Stimulated activated CD4-positive, alpha-beta T cell treated with anti-CD3 and anti-CD28 coated beads, Interleukin-1b, Interleukin-23, amount 100 ng/mL, for 24 hours (primary cell): ENCODE results near the gene DCHS1.

Experiments used
- DNase-seq, 4 experiments: peaks; one replicate each; pipeline ENCODE4 v3.0.0-alpha.2; 2020; ENCODE audit warnings: low read depth in 4 of 4, low spot score in 1 of 4

The DCHS1 gene

DNA sequence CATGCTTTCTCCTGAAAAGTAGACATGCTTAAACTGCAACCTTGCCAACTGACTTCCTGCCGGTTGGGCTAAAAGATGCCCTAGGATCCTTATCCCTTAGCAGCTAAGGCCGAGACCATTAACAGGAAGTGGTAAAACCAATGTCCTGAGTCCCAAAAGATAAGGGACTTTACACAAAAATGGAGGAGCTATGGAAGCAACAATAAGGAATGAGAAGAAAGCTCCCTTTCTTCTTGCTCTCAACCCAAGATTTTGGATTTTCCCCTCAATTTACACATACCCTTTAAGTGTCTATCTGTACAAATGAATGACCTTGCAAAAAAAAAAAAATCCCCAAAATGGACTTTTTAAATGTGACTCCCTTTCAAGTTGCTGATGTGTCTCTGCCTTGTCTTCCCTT, 16.4 kb upstream of the DCHS1 start:
- no peak for DNase-seq

DNA sequence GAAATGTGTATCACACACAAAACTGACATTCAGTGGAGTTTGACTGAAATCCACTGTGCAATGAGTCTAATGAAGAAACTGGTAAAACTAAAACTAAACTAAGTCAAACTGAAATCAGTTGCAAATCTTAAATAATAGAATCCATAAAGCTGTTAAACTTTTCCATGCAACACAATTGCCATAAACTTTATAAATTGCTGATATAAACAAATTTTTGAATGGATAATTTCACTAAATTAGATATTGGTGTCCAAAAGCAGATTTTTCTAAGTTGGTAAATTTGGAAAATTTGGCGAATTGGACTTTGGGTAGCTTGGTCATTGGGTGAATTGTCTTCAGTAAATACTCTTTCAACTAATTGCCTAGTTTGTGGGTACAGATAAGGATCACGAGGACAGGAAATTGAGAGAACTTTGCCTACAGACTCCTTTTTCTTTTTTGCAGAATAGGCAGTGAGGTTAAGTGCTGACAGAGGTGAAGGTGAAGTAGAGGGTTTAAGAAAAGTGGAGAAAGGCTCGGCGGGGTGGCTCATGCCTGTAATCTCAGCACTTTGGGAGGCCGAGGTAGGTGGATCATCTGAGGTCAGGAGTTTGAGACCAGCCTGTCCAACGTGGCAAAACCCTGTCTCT, 14.7 kb upstream of the DCHS1 start:
- DNase-seq: no peak

- DNase-seq: no peak
These were observed 12.2 kb upstream of the DCHS1 start for GRCh38 chr11:6667733-6668374.

GRCh38 chr11:6666302-6667183, 10.9 kb upstream of the DCHS1 start:
- no peak for DNase-seq

- no peak for DNase-seq
These were observed 8.9 kb upstream of the DCHS1 start for GRCh38 chr11:6664551-6664950.

DNA sequence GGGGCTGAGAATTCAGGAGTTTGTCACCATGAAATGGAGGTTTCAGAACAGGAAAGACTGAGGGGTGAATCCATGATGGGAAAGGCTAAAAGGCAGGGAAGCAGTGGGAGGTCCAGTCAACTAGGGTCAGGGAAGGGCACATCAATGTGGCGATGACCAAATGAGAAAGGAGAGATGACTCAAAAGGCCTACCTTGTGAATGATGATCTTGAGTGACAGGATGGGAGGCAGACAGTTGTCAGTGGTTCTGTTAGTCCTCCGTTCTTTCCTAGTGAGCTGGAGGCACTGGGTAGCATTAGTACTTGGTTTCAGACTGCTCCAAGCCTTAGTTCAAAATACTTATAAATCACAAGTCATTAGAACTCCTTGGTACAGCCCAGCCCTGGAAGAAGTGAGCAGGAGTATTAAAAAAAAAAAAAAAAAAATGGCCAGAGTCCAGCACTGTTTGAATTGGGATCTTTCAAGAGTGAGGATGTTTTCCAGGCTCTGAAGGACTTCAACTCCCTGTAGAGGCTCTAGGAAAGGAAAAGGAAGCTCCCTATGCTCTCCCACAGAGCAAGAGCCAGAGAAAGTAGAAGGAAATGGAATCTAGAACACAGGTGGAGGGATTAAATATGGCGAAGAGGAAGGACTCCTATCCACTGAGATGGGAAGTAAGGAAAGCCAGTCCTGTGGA, 8.3 kb upstream of the DCHS1 start:
- DNase-seq: no peak

DNA sequence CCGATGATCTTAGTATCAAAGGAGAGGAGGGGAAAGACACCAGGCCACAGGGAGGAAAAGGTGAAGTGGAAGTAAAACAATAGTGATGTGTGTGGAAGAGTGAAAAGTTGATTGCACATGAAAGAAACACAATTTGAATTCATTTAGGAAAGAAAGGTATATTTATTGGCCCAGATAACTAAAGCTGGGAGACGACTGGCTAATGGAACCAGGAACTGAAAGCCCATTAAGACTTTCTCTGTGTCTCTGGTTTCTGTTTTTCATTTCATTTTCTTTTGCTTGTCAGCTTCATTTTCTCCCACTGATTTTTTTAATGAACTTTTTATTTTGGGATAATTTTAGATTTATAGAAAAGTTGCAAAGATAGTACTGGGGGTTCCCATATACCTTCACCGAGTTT, 5.1 kb upstream of the DCHS1 start:
- DNase-seq: no peak

- no peak for DNase-seq
These were observed 3.0 kb upstream of the DCHS1 start for GRCh38 chr11:6658647-6659046.

- no peak for DNase-seq
These were observed 1.7 kb upstream of the DCHS1 start for GRCh38 chr11:6657346-6657745.

DNA sequence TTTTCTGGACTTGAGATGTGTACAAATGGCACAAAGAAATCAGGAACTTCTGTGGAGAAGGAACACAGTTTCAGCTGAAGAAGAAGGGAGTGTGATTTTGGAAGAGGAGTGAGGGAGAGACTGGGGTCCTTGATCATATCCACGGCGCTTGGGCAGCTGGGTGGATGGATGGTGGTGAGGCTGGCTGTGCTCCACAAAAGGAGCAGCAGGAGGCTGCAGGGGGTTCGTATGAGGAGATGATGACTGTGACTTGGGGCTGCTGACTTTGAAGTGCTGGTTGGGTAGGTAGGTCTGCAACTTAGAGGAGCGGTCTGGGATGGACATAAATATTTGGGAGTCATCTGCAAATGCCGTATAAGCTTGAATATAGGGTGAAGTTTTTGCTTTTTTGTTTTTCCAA, 1.3 kb upstream of the DCHS1 start:
- no peak for DNase-seq

DNA sequence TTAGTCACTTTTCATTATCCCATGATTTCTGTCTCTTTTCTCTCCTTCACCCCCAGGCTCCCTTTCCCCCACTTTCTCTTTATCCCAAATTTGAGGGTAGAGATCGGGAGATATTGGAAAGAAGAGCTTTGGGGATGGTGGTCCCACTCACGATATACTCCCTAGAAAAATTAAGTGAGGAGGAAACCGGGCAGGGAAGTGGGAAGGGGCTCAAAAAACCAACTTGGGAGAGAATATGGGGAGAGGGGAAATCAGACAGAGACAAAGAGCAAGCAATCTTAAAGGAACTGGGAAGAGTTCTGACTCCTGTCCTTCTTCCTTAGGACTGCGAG, 941 bp upstream of the DCHS1 start:
- DNase-seq: no peak

DNA sequence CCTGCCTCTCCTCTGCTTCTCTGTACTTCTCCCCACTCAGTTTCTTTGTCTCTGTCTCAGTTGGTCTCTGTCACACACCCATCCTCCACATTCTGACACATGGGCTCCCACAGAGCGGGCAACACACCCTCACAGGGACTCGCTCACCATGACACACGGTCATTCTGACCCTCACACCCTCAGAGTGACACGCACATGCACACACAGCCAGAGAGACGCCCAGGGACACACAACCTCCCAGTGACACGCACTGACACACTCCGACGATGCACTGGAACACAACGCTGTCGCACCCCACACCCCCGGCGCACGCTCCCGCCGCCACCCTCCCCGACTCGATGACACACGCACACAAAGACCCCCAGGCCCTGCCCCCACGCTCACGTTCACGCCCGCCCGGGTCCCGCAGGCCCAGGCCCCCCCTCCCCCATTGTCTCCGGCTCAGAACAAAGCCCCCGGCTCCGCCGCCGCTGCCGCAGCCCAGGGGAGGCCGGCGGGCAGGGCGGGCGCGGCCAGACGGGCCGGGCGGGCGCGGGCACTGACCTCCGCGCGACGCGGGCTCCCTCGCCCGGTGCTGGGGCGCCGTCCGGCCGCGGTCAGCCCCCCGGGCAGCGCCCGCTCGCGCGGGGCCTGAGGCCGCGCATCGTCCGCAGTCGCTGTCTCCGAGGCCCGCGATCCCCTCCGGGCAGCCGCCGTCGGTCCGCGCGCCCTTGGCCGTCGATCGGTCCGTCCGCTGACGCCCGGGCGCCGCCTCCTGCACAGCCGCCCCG, 404 bp downstream of the DCHS1 start:
- peak in 1 of 4 experiments; percentile 15 for DNase-seq

GRCh38 chr11:6654281-6655019, 1.2 kb downstream of the DCHS1 start:
- DNase-seq: no peak

DNA sequence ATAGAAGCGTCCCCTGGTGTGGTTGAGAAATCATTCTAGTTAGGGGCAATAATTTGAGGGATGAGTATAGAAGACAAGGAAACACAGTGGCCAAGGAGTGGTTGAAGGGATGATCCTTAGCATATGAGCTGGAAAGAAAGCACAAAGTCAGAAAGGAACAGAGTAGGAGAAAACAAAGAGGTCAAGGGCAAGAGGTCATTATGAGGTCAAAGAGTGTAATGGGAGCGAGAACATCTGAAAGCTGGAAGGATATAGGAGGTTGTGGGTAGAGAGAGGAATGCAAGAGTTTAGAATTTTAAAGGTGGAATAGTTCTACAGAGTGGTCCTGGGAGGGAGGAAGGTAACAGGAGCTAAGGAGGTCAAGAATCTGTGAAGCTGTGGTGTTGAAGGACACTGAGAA, 2.0 kb downstream of the DCHS1 start:
- DNase-seq: no peak

GRCh38 chr11:6653097-6653496, 2.5 kb downstream of the DCHS1 start:
- DNase-seq: no peak

- DNase-seq: no peak
These were observed 3.4 kb downstream of the DCHS1 start for GRCh38 chr11:6652182-6652581.

GRCh38 chr11:6650980-6651379, 4.6 kb downstream of the DCHS1 start:
- DNase-seq: peak in 1 of 4 experiments; percentile 24

DNA sequence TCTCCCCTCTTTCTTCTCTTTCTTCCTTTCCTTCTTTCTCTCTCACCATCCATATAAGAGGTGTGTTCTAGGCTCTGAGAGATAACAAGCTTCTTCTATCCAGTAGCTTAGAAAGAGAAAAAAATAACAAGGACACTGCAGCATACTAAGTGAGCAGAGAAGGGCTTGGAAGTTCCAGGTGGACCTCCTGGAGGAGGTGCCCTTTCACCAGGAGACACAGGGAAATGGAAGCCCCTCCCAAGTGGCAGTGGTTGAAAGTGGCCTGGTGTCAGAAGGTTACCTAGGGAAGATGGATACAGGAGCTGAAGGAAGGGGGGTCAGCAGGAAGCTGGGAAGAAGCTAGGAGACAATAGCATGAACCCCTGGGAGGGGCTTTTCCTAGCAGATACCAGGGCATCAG, 5.5 kb downstream of the DCHS1 start:
- DNase-seq: no peak

- DNase-seq: no peak
These were observed 7.1 kb downstream of the DCHS1 start for GRCh38 chr11:6648501-6648900.

- DNase-seq: no peak
These were observed 7.8 kb downstream of the DCHS1 start for GRCh38 chr11:6647836-6648235.
